CD4-positive, alpha-beta T cell (primary cell): ENCODE data around the gene VPS45. TPM values are rescaled to one million over a fixed set of nuclear protein-coding genes. Genes with fewer than 3 reads are reported as not detected.

ENCODE experiments used
- ATAC-seq: fragments of 200-7000 bp; cut with Tn5 transposase; one replicate; pipeline ENCODE4 v1.10.0; 2022; ENCODE audit warnings: mild to moderate bottlenecking; ENCODE audit not compliant: poor library complexity
- CTCF ChIA-PET: fragments of 350-600 bp; sonication (Branson Sonifier 250); formaldehyde crosslinking; loops from one replicate; lab custom pipeline; 2021; ENCODE audit warnings: antibody characterized with exemption, inconsistent platforms; lab: Charles Lee
- POLR2A ChIA-PET: fragments of 350-600 bp; sonication (Branson Sonifier 250); formaldehyde crosslinking; loops from one replicate; lab custom pipeline; 2021; ENCODE audit warnings: antibody characterized with exemption, inconsistent platforms; lab: Charles Lee
- DNase-seq, 14 experiments: peaks; one replicate each; pipeline ENCODE4 v3.0.0-alpha.2; 2013 to 2020; ENCODE audit warnings: mixed read lengths in 2 of 14
- H3K27ac ChIP-seq, 2 donors: one replicate each; pipeline versions ENCODE4 v1.5.1 to v1.7.0; 2013; ENCODE audit warnings: low read length in 2 of 2, low read depth in 1 of 2, mild to moderate bottlenecking in 1 of 2
- H3K27me3 ChIP-seq, 2 experiments: 1 replicate in 1 of 2; 2 replicates in 1 of 2; pipeline versions ENCODE4 v1.6.1 to v1.7.0; 2013; ENCODE audit warnings: low read length in 2 of 2, control low read depth in 1 of 2, mild to moderate bottlenecking in 1 of 2, moderate library complexity in 1 of 2; ENCODE audit not compliant: insufficient read depth in 2 of 2, control insufficient read depth in 1 of 2
- H3K36me3 ChIP-seq: one replicate; pipeline ENCODE4 v1.6.1; 2013; ENCODE audit warnings: low read length, control low read depth; ENCODE audit not compliant: insufficient read depth
- H3K4me1 ChIP-seq: one replicate; pipeline ENCODE4 v1.6.1; 2013; ENCODE audit warnings: low read length, control low read depth; ENCODE audit not compliant: insufficient read depth
- H3K4me3 ChIP-seq: one replicate; pipeline ENCODE4 v1.5.1; 2013; ENCODE audit warnings: mild to moderate bottlenecking, low read length, moderate library complexity
- H3K9me3 ChIP-seq, 2 experiments: 1 replicate in 1 of 2; 2 replicates in 1 of 2; pipeline versions ENCODE4 v1.6.1 to v1.7.0; 2013; ENCODE audit warnings: low read length in 2 of 2, mild to moderate bottlenecking in 2 of 2, control low read depth in 1 of 2, moderate library complexity in 1 of 2; ENCODE audit not compliant: control insufficient read depth in 1 of 2, insufficient read depth in 1 of 2
- H3K27ac Mint-ChIP-seq: one replicate; pipeline ENCODE4 v1.8.0; 2020; ENCODE audit warnings: mixed read lengths
- H3K27me3 Mint-ChIP-seq: one replicate; pipeline ENCODE4 v1.8.0; 2021; ENCODE audit warnings: mixed read lengths
- H3K36me3 Mint-ChIP-seq: one replicate; pipeline ENCODE4 v1.8.0; 2021; ENCODE audit warnings: low read depth, mixed read lengths
- H3K4me1 Mint-ChIP-seq: one replicate; pipeline ENCODE4 v1.8.0; 2021; ENCODE audit warnings: low read depth, mixed read lengths
- H3K4me3 Mint-ChIP-seq: one replicate; pipeline ENCODE4 v1.8.0; 2020; ENCODE audit warnings: mild to moderate bottlenecking, mixed read lengths
- H3K9me3 Mint-ChIP-seq: one replicate; pipeline ENCODE4 v1.8.0; 2020; ENCODE audit warnings: mixed read lengths
- intact Hi-C, 2 experiments: fragments of 100-400 bp; cut with DNase I in 1 of 2; cut with micrococcal nuclease in 1 of 2; formaldehyde crosslinking; loops; one replicate each; pipeline versions ENCODE4 v1.15.1 to v1.9.0; 2023 to 2025; cut with DNase I, micrococcal nuclease
- total RNA-seq, 174 experiments: library from RNA in 2 of 174; stranded (reverse) in 2 of 174; gene quantifications; one replicate each; pipeline ENCODE4 v1.2.3 and lab custom pipeline; 2021 to 2026
- TF ChIP-seq, protein P1 (sequence below): fragments of 200-600 bp; IDR thresholded peaks from one replicate; pipeline ENCODE4 v1.8.0; 2022; ENCODE audit warnings: antibody characterized with exemption, mild to moderate bottlenecking

The VPS45 gene
- total RNA-seq, 2 experiments from 2014 or later = 9.6 to 10.7 TPM

DNA sequence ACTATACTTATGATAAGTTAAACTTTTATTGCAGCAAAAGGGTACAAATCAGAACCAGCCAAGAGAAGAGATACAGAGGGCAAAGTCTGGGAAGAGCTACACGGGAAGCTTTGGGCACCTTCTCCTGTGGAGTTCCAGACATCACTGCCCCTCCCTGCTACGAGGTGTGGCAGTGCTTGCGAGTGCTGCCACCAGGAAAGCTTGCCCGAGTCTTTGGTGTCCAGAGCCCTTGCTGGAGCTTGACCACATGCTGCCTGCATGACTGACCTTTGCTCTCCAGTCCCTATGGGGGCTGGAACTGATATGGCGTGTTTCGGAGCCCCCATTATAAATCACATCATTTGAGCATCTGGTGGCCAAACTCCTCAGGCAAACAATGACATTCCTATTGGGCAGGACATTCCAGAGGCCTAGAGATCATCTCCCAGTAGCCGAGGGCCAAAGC is 105.6 kb downstream of the VPS45 start:
- Mint-ChIP-seq H3K36me3 (no peaks in the 10 kb centered on the region), H3K27ac (no peak overlapping the region)
- POLR2A ChIA-PET = no interaction called here

DNA sequence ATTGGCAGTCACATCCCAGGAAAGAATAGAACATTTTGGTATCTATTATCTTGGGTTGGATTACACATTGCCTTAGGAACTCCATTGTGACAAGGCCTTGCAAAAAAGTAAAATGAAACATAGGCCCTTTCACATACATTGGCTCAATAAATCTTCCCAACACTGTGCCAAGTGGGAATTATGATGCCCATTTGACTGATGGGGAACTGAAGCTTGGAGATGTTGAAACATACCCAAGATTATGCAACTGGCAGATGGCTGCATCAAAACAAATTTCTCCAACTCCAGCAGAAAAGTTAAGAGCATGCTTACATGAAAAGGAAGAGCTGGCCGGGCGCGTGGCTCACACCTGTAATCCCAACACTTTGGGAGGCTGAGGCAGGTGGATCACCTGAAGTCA is 109.0 kb downstream of the VPS45 start:
- no peaks in the 10 kb centered on the region for H3K27me3 Mint-ChIP-seq
- Histone ChIP-seq H3K27me3 (no peaks in the 10 kb centered on the region), H3K4me1 (no peaks in the 10 kb centered on the region), H3K27ac (no peak overlapping the region), H3K9me3 (no peaks in the 10 kb centered on the region), H3K36me3 (no peaks in the 10 kb centered on the region), H3K4me3 (no peak overlapping the region)
- ChIA-PET CTCF (no interaction called here), POLR2A (no interaction called here)
- no peaks in the 10 kb centered on the region for H3K9me3 Mint-ChIP-seq
- no peak overlapping the region for H3K4me3 Mint-ChIP-seq
- H3K36me3 Mint-ChIP-seq = no peaks in the 10 kb centered on the region
- ATAC-seq (no peak), DNase-seq (no peak)
- no peaks in the 10 kb centered on the region for H3K4me1 Mint-ChIP-seq
- intact Hi-C loops = no loop called here
- no peak overlapping the region for H3K27ac Mint-ChIP-seq
- TF ChIP-seq, protein P1, sequence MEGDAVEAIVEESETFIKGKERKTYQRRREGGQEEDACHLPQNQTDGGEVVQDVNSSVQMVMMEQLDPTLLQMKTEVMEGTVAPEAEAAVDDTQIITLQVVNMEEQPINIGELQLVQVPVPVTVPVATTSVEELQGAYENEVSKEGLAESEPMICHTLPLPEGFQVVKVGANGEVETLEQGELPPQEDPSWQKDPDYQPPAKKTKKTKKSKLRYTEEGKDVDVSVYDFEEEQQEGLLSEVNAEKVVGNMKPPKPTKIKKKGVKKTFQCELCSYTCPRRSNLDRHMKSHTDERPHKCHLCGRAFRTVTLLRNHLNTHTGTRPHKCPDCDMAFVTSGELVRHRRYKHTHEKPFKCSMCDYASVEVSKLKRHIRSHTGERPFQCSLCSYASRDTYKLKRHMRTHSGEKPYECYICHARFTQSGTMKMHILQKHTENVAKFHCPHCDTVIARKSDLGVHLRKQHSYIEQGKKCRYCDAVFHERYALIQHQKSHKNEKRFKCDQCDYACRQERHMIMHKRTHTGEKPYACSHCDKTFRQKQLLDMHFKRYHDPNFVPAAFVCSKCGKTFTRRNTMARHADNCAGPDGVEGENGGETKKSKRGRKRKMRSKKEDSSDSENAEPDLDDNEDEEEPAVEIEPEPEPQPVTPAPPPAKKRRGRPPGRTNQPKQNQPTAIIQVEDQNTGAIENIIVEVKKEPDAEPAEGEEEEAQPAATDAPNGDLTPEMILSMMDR = no peak

More for the DNA sequence above, 105.6 kb downstream of the VPS45 start:
- DNase-seq (no peak), ATAC-seq (no peak)
- intact Hi-C loops = no loop called here
- Histone ChIP-seq H3K9me3 (no peaks in the 10 kb centered on the region), H3K27me3 (peaks cover 0 to 2% of the 10 kb centered on the region in 2 experiments), H3K27ac (no peak overlapping the region), H3K4me1 (no peaks in the 10 kb centered on the region), H3K36me3 (no peaks in the 10 kb centered on the region), H3K4me3 (no peak overlapping the region)
- TF ChIP-seq, protein P1 = no peak
- no peaks in the 10 kb centered on the region for H3K4me1 Mint-ChIP-seq
- CTCF ChIA-PET = no interaction called here
- H3K27me3 Mint-ChIP-seq = no peaks in the 10 kb centered on the region
- no peaks in the 10 kb centered on the region for H3K9me3 Mint-ChIP-seq
- no peak overlapping the region for H3K4me3 Mint-ChIP-seq

DNA sequence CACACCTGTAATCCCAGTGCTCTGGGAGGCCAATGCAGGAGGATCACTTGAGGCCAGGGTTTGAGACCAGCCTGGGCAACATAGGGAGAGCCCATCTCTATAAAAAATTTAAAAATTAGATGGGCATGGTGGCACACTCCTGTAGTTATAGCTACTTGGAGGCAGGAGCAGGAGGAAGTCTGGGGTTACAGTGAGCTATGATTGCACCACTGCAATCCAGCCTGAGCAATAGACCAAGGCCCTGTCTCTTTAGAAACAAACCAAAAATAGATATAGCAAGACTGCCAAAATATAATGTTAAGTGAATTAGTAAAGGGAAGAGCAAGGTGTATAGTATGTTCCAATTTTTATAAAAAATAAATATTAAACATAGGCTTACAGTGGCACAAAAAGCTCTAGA is 111.0 kb downstream of the VPS45 start:
- H3K27me3 ChIP-seq = no peaks in the 10 kb centered on the region
- H3K27ac ChIP-seq = no peak overlapping the region
- no peak overlapping the region for H3K27ac Mint-ChIP-seq
- H3K36me3 Mint-ChIP-seq = no peaks in the 10 kb centered on the region
- H3K4me1 ChIP-seq = no peaks in the 10 kb centered on the region
- H3K9me3 ChIP-seq = no peaks in the 10 kb centered on the region
- TF ChIP-seq, protein P1 = no peak
- H3K4me3 Mint-ChIP-seq = no peak overlapping the region
- no peak for DNase-seq
- H3K27me3 Mint-ChIP-seq = no peaks in the 10 kb centered on the region
- H3K36me3 ChIP-seq = no peaks in the 10 kb centered on the region
- intact Hi-C loops = no loop called here
- ChIA-PET CTCF (interaction anchor here (1.0 to 1.5 kb wide), 2 partner anchors 9 to 10 kb away, joined by 4 to 7 read pairs; no protein-coding TSS in a partner anchor), POLR2A (no interaction called here)
- no peak overlapping the region for H3K4me3 ChIP-seq
- no peak for ATAC-seq
- no peaks in the 10 kb centered on the region for H3K9me3 Mint-ChIP-seq
- no peaks in the 10 kb centered on the region for H3K4me1 Mint-ChIP-seq
